IPS-18a (cell line): ENCODE results near the gene TTLL9.

ENCODE experiments used
- H3K27ac ChIP-seq: one replicate; pipeline ENCODE4 v1.5.1; 2013; ENCODE audit warnings: low read length
- H3K27me3 ChIP-seq: one replicate; pipeline ENCODE4 v1.6.1; 2013; ENCODE audit warnings: mild to moderate bottlenecking, low read length; ENCODE audit not compliant: control insufficient read depth, insufficient read depth
- H3K36me3 ChIP-seq: one replicate; pipeline ENCODE4 v1.6.1; 2013; ENCODE audit warnings: low read depth, low read length; ENCODE audit not compliant: control insufficient read depth
- H3K4me1 ChIP-seq: one replicate; pipeline ENCODE4 v1.6.1; 2013; ENCODE audit warnings: low read depth, low read length; ENCODE audit not compliant: control insufficient read depth
- H3K4me3 ChIP-seq: one replicate; pipeline ENCODE4 v1.5.1; 2013; ENCODE audit warnings: low read length
- H3K9ac ChIP-seq: one replicate; pipeline ENCODE4 v1.6.1; 2013; ENCODE audit warnings: mild to moderate bottlenecking, low read length, moderate library complexity
- H3K9me3 ChIP-seq: one replicate; pipeline ENCODE4 v1.6.1; 2013; ENCODE audit warnings: low read depth, low read length; ENCODE audit not compliant: control insufficient read depth

The TTLL9 gene

GRCh38 chr20:31903627-31904386 is 33.4 kb downstream of the TTLL9 start:
- Histone ChIP-seq H3K27ac (no peak overlapping the region), H3K27me3 (no peaks in the 10 kb centered on the region), H3K4me1 (peaks cover 8% of the 10 kb centered on the region)

GRCh38 chr20:31906001-31906400 is 35.6 kb downstream of the TTLL9 start:
- Histone ChIP-seq H3K4me3 (no peak overlapping the region), H3K9me3 (no peaks in the 10 kb centered on the region), H3K4me1 (peaks cover 15% of the 10 kb centered on the region), H3K27ac (no peak overlapping the region), H3K27me3 (no peaks in the 10 kb centered on the region), H3K36me3 (no peaks in the 10 kb centered on the region), H3K9ac (no peak overlapping the region)

More at GRCh38 chr20:31903627-31904386, 33.4 kb downstream of the TTLL9 start:
- Histone ChIP-seq H3K9me3 (no peaks in the 10 kb centered on the region), H3K36me3 (no peaks in the 10 kb centered on the region), H3K4me3 (no peak overlapping the region), H3K9ac (no peak overlapping the region)

- no peak overlapping the region for H3K9ac ChIP-seq
- no peaks in the 10 kb centered on the region for H3K9me3 ChIP-seq
- no peaks in the 10 kb centered on the region for H3K27me3 ChIP-seq
- H3K4me3 ChIP-seq = no peak overlapping the region
- no peaks in the 10 kb centered on the region for H3K36me3 ChIP-seq
- no peak overlapping the region for H3K27ac ChIP-seq
- peaks cover 24% of the 10 kb centered on the region for H3K4me1 ChIP-seq
These were observed 36.6 kb downstream of the TTLL9 start for GRCh38 chr20:31907046-31907445.

GRCh38 chr20:31908016-31908415 is 37.6 kb downstream of the TTLL9 start:
- Histone ChIP-seq H3K9me3 (no peaks in the 10 kb centered on the region), H3K27me3 (no peaks in the 10 kb centered on the region), H3K9ac (no peak overlapping the region), H3K27ac (no peak overlapping the region), H3K4me3 (no peak overlapping the region), H3K4me1 (peaks cover 31% of the 10 kb centered on the region), H3K36me3 (no peaks in the 10 kb centered on the region)

- no peak overlapping the region for H3K27ac ChIP-seq
- H3K27me3 ChIP-seq = no peaks in the 10 kb centered on the region
- no peaks in the 10 kb centered on the region for H3K36me3 ChIP-seq
- H3K4me3 ChIP-seq = no peak overlapping the region
- H3K9ac ChIP-seq = no peak overlapping the region
- peaks cover 35% of the 10 kb centered on the region for H3K4me1 ChIP-seq
- H3K9me3 ChIP-seq = no peaks in the 10 kb centered on the region
These were observed 38.0 kb downstream of the TTLL9 start for GRCh38 chr20:31908424-31908823.

- H3K27me3 ChIP-seq = no peaks in the 10 kb centered on the region
These were observed 39.0 kb downstream of the TTLL9 start for GRCh38 chr20:31909253-31910070.

GRCh38 chr20:31910071-31910803 is 39.8 kb downstream of the TTLL9 start:
- H3K4me3 ChIP-seq = no peak overlapping the region
- no peak overlapping the region for H3K27ac ChIP-seq
- no peak overlapping the region for H3K9ac ChIP-seq
- no peaks in the 10 kb centered on the region for H3K36me3 ChIP-seq
- peaks cover 50% of the 10 kb centered on the region for H3K4me1 ChIP-seq
- H3K9me3 ChIP-seq = no peaks in the 10 kb centered on the region
- H3K27me3 ChIP-seq = no peaks in the 10 kb centered on the region

More at GRCh38 chr20:31909253-31910070, 39.0 kb downstream of the TTLL9 start:
- no peaks in the 10 kb centered on the region for H3K9me3 ChIP-seq
- no peak overlapping the region for H3K4me3 ChIP-seq
- no peaks in the 10 kb centered on the region for H3K36me3 ChIP-seq
- H3K9ac ChIP-seq = no peak overlapping the region
- H3K4me1 ChIP-seq = peaks cover 45% of the 10 kb centered on the region
- H3K27ac ChIP-seq = no peak overlapping the region

- Histone ChIP-seq H3K36me3 (no peaks in the 10 kb centered on the region), H3K4me1 (peaks cover 42% of the 10 kb centered on the region), H3K9ac (no peak overlapping the region), H3K4me3 (no peak overlapping the region), H3K27ac (no peak overlapping the region), H3K27me3 (no peaks in the 10 kb centered on the region), H3K9me3 (no peaks in the 10 kb centered on the region)
These were observed 43.2 kb downstream of the TTLL9 start for GRCh38 chr20:31913431-31914157.

GRCh38 chr20:31914170-31914569 is 43.7 kb downstream of the TTLL9 start:
- no peak overlapping the region for H3K4me3 ChIP-seq
- H3K27ac ChIP-seq = no peak overlapping the region
- no peaks in the 10 kb centered on the region for H3K9me3 ChIP-seq
- H3K27me3 ChIP-seq = no peaks in the 10 kb centered on the region
- H3K4me1 ChIP-seq = peaks cover 42% of the 10 kb centered on the region
- no peaks in the 10 kb centered on the region for H3K36me3 ChIP-seq
- H3K9ac ChIP-seq = no peak overlapping the region

- Histone ChIP-seq H3K36me3 (no peaks in the 10 kb centered on the region), H3K9me3 (no peaks in the 10 kb centered on the region), H3K4me1 (peaks cover 42% of the 10 kb centered on the region), H3K9ac (no peak overlapping the region), H3K27ac (no peak overlapping the region), H3K4me3 (no peak overlapping the region), H3K27me3 (no peaks in the 10 kb centered on the region)
These were observed 45.3 kb downstream of the TTLL9 start for GRCh38 chr20:31915491-31916280.
